ENCODE results near the gene LMBR1. TPM values are rescaled to one million over a fixed set of nuclear protein-coding genes. Genes with fewer than 3 reads are reported as not detected.

Gene LMBR1
- polyA plus RNA-seq, 1 donor from 2014 or later = 68.9 TPM

DNA sequence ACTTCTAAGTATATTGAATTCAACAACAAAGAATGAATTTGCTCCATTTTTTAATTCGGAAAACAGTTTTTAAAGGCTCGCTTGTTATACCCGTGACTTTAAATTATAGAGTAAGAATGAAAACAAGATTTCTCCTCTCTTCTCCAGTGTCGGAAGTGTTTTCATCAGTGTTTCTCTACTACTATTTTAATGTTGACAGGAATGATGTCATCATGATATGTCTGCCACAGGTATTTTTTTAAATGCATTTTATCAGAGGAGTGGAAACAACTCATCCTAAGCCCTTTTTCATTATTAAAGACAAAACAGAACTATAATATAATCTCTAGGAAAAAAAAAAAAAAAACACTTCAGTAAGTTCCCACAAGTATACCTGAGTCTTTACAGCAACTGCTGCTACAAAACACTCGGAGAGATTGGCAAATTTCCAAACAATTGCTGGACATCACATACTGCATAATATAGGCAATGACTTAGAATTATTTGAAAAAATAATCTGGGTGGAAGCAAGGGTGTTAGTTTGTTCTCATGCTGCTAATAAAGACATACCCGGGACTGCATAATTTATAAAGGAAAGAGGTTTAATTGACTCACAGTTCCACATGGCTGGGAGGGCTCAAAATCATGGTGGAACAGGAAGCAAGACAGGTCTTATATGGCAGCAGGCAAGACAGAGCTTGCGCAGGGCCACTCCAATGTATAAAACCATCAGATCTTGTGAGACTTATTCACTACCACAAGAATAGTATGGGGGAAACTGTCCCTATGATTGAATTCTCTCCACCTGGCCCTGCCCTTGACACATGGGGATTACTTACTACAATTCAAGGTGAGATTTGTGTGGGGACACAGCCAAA, 257.2 kb downstream of the LMBR1 start:
- Histone ChIP-seq H3K27me3 (ENCODE audit: insufficient read depth, low read depth, low read length) (no peaks in the 10 kb centered on the region), H3F3A (ENCODE audit: insufficient read depth, low read length, poor library complexity, severe bottlenecking) (no peaks in the 10 kb centered on the region), H3K4me2 (ENCODE audit: low read length) (no peak overlapping the region), H3K36me3 (ENCODE audit: insufficient read depth, low read length) (no peaks in the 10 kb centered on the region), H3K9me2 (ENCODE audit: insufficient read depth, low read length) (no peaks in the 10 kb centered on the region), H3K9me3 (ENCODE audit: low read length) (no peaks in the 10 kb centered on the region), H3K9ac (ENCODE audit: low read length) (no peak overlapping the region), H3K79me2 (replicated peaks; ENCODE audit: insufficient read depth, low read length) (no peaks in the 10 kb centered on the region), H2AFZ (ENCODE audit: low read depth, low read length) (no peak overlapping the region), H3K27ac (ENCODE audit: low read length) (no peak overlapping the region), H4K20me1 (ENCODE audit: insufficient read depth) (no peaks in the 10 kb centered on the region), H3K4me3 (ENCODE audit: low read length) (no peak overlapping the region)
- TF ChIP-seq EP300 (conservative IDR thresholded peaks at IDR 0.05; ENCODE audit: poor library complexity, severe bottlenecking) = no peak
- TF ChIP-seq, protein P1, sequence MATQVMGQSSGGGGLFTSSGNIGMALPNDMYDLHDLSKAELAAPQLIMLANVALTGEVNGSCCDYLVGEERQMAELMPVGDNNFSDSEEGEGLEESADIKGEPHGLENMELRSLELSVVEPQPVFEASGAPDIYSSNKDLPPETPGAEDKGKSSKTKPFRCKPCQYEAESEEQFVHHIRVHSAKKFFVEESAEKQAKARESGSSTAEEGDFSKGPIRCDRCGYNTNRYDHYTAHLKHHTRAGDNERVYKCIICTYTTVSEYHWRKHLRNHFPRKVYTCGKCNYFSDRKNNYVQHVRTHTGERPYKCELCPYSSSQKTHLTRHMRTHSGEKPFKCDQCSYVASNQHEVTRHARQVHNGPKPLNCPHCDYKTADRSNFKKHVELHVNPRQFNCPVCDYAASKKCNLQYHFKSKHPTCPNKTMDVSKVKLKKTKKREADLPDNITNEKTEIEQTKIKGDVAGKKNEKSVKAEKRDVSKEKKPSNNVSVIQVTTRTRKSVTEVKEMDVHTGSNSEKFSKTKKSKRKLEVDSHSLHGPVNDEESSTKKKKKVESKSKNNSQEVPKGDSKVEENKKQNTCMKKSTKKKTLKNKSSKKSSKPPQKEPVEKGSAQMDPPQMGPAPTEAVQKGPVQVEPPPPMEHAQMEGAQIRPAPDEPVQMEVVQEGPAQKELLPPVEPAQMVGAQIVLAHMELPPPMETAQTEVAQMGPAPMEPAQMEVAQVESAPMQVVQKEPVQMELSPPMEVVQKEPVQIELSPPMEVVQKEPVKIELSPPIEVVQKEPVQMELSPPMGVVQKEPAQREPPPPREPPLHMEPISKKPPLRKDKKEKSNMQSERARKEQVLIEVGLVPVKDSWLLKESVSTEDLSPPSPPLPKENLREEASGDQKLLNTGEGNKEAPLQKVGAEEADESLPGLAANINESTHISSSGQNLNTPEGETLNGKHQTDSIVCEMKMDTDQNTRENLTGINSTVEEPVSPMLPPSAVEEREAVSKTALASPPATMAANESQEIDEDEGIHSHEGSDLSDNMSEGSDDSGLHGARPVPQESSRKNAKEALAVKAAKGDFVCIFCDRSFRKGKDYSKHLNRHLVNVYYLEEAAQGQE (IDR thresholded peaks at IDR 0.05; ENCODE audit: borderline replicate concordance) = no peak
- TF ChIP-seq TAF1 (IDR thresholded peaks at IDR 0.05; ENCODE audit: low read depth) = no peak
- TF ChIP-seq CTCF (IDR thresholded peaks at IDR 0.05; ENCODE audit: poor library complexity, severe bottlenecking) = no peak
- TF ChIP-seq EZH2 (IDR thresholded peaks at IDR 0.05; ENCODE audit: borderline replicate concordance, insufficient read depth, low read length, poor library complexity, severe bottlenecking) = no peak
- no peak for TF ChIP-seq SMC3 (conservative IDR thresholded peaks at IDR 0.05; ENCODE audit: poor library complexity)
- TF ChIP-seq POLR2AphosphoS5 (IDR thresholded peaks at IDR 0.05) = no peak
- no peak for TF ChIP-seq RAD21 (conservative IDR thresholded peaks at IDR 0.05)
- no peak for TF ChIP-seq MXI1 (conservative IDR thresholded peaks at IDR 0.05; ENCODE audit: poor library complexity, severe bottlenecking)

DNA sequence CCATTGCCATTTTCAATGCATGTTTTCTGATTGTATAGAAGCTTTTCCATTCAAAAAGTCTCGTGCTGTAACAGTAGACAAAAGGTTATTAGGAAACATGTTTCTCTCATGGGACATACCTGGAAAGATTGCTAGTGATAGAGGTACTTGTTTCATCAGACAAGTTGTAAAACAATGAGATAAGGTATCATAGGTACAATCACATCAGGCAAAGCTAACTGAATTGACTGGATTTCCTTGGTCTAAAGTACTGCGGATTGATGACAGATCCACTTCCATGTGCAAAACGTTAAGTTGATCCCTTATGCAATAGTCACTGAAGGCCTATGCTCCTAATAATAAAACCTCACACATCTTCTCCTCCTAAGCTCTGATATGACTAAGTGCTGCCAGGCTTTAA, 258.9 kb downstream of the LMBR1 start:
- Histone ChIP-seq H3K9me3 (ENCODE audit: low read length) (peaks cover 11% of the 10 kb centered on the region), H3K36me3 (ENCODE audit: insufficient read depth, low read length) (no peaks in the 10 kb centered on the region), H2AFZ (ENCODE audit: low read depth, low read length) (no peak overlapping the region), H4K20me1 (ENCODE audit: insufficient read depth) (no peaks in the 10 kb centered on the region), H3F3A (ENCODE audit: insufficient read depth, low read length, poor library complexity, severe bottlenecking) (no peaks in the 10 kb centered on the region), H3K9me2 (ENCODE audit: insufficient read depth, low read length) (no peaks in the 10 kb centered on the region), H3K27ac (ENCODE audit: low read length) (no peak overlapping the region), H3K79me2 (replicated peaks; ENCODE audit: insufficient read depth, low read length) (no peaks in the 10 kb centered on the region), H3K27me3 (ENCODE audit: insufficient read depth, low read depth, low read length) (no peaks in the 10 kb centered on the region), H3K4me3 (ENCODE audit: low read length) (no peak overlapping the region), H3K4me2 (ENCODE audit: low read length) (no peak overlapping the region), H3K9ac (ENCODE audit: low read length) (no peak overlapping the region)
- TF ChIP-seq, protein P1 (IDR thresholded peaks at IDR 0.05; ENCODE audit: borderline replicate concordance) = no peak
- no peak for TF ChIP-seq POLR2AphosphoS5 (IDR thresholded peaks at IDR 0.05)
- TF ChIP-seq CTCF (IDR thresholded peaks at IDR 0.05; ENCODE audit: poor library complexity, severe bottlenecking) = no peak
- TF ChIP-seq RAD21 (conservative IDR thresholded peaks at IDR 0.05) = no peak
- TF ChIP-seq MXI1 (conservative IDR thresholded peaks at IDR 0.05; ENCODE audit: poor library complexity, severe bottlenecking) = no peak
- TF ChIP-seq EP300 (conservative IDR thresholded peaks at IDR 0.05; ENCODE audit: poor library complexity, severe bottlenecking) = no peak
- TF ChIP-seq EZH2 (IDR thresholded peaks at IDR 0.05; ENCODE audit: borderline replicate concordance, insufficient read depth, low read length, poor library complexity, severe bottlenecking) = no peak
